ENCODE measurements around the gene GRAMD4. TPM values are rescaled to one million over a fixed set of nuclear protein-coding genes. Genes with fewer than 3 reads are reported as not detected.

Gene GRAMD4
- total RNA-seq, 1 experiment from 2014 or later: 18.4 TPM

- CTCF ChIA-PET: no interaction called here
- no peaks in the 10 kb centered on the region for H3K36me3 ChIP-seq (ENCODE audit: insufficient read depth, low read length, poor library complexity, severe bottlenecking)
These were observed 45.6 kb downstream of the GRAMD4 start for GRCh38 chr22:46665751-46666280.

GRCh38 chr22:46666577-46667244 lies 46.5 kb downstream of the GRAMD4 start:
- BruUV-seq (replicated peaks): no TSS peak
- no peaks in the 10 kb centered on the region for H3K36me3 ChIP-seq (ENCODE audit: insufficient read depth, low read length, poor library complexity, severe bottlenecking)
- no peak overlapping the region for H3K4me3 ChIP-seq (ENCODE audit: low read depth, low read length, poor library complexity, severe bottlenecking)
- no peak overlapping the region for H3K27ac ChIP-seq (ENCODE audit: low read depth, low read length, poor library complexity, severe bottlenecking)
- no peaks in the 10 kb centered on the region for H3K9me3 ChIP-seq (ENCODE audit: low read depth, low read length, poor library complexity, severe bottlenecking)
- TF ChIP-seq CTCF (conservative IDR thresholded peaks at IDR 0.05; ENCODE audit: low read depth, low read length): no peak
- no peak for TF ChIP-seq EZH2 (IDR thresholded peaks at IDR 0.05; ENCODE audit: borderline replicate concordance, low read depth, low read length, poor library complexity, severe bottlenecking)
- intact Hi-C loops (cut with micrococcal nuclease; ENCODE audit: unreplicated experiment): no loop called here
- DNase-seq (ENCODE audit: low spot score): no peak
- ChIA-PET CTCF (no interaction called here), POLR2A (ENCODE audit: low non-redundant PET) (no interaction called here)
- no peaks in the 10 kb centered on the region for H3K27me3 ChIP-seq (replicated peaks; ENCODE audit: insufficient read depth, low read depth, low read length, poor library complexity)
- no peaks in the 10 kb centered on the region for H3K4me1 ChIP-seq (ENCODE audit: insufficient read depth, low read length, poor library complexity, severe bottlenecking)

More at GRCh38 chr22:46665751-46666280, 45.6 kb downstream of the GRAMD4 start:
- no TSS peak for BruUV-seq (replicated peaks)
- TF ChIP-seq CTCF (conservative IDR thresholded peaks at IDR 0.05; ENCODE audit: low read depth, low read length): no peak
- TF ChIP-seq EZH2 (IDR thresholded peaks at IDR 0.05; ENCODE audit: borderline replicate concordance, low read depth, low read length, poor library complexity, severe bottlenecking): no peak
- Histone ChIP-seq H3K27ac (ENCODE audit: low read depth, low read length, poor library complexity, severe bottlenecking) (no peak overlapping the region), H3K9me3 (ENCODE audit: low read depth, low read length, poor library complexity, severe bottlenecking) (no peaks in the 10 kb centered on the region), H3K27me3 (replicated peaks; ENCODE audit: insufficient read depth, low read depth, low read length, poor library complexity) (no peaks in the 10 kb centered on the region), H3K4me1 (ENCODE audit: insufficient read depth, low read length, poor library complexity, severe bottlenecking) (peaks cover 5% of the 10 kb centered on the region), H3K4me3 (ENCODE audit: low read depth, low read length, poor library complexity, severe bottlenecking) (no peak overlapping the region)
- intact Hi-C loops (cut with micrococcal nuclease; ENCODE audit: unreplicated experiment): no loop called here
- POLR2A ChIA-PET (ENCODE audit: low non-redundant PET): interaction anchor here (0.6 kb wide), 1 partner anchor 198 kb away, joined by 3 read pairs; no protein-coding TSS in a partner anchor
- no peak for DNase-seq (ENCODE audit: low spot score)

- H3K36me3 ChIP-seq (ENCODE audit: insufficient read depth, low read length, poor library complexity, severe bottlenecking): no peaks in the 10 kb centered on the region
- TF ChIP-seq CTCF (conservative IDR thresholded peaks at IDR 0.05; ENCODE audit: low read depth, low read length) (no peak), EZH2 (IDR thresholded peaks at IDR 0.05; ENCODE audit: borderline replicate concordance, low read depth, low read length, poor library complexity, severe bottlenecking) (no peak)
- H3K4me3 ChIP-seq (ENCODE audit: low read depth, low read length, poor library complexity, severe bottlenecking): no peak overlapping the region
- no peak overlapping the region for H3K27ac ChIP-seq (ENCODE audit: low read depth, low read length, poor library complexity, severe bottlenecking)
- DNase-seq (ENCODE audit: low spot score): no peak
- ChIA-PET POLR2A (ENCODE audit: low non-redundant PET) (no interaction called here), CTCF (no interaction called here)
- H3K9me3 ChIP-seq (ENCODE audit: low read depth, low read length, poor library complexity, severe bottlenecking): no peaks in the 10 kb centered on the region
- no peaks in the 10 kb centered on the region for H3K4me1 ChIP-seq (ENCODE audit: insufficient read depth, low read length, poor library complexity, severe bottlenecking)
- intact Hi-C loops (cut with micrococcal nuclease; ENCODE audit: unreplicated experiment): no loop called here
- BruUV-seq (replicated peaks): no TSS peak
- H3K27me3 ChIP-seq (replicated peaks; ENCODE audit: insufficient read depth, low read depth, low read length, poor library complexity): no peaks in the 10 kb centered on the region
These were observed 47.0 kb downstream of the GRAMD4 start for GRCh38 chr22:46667245-46667623.
